Gastroesophageal sphincter (tissue), 4 donors: ENCODE data around the gene THADA. TPM values are rescaled to one million over a fixed set of nuclear protein-coding genes. Genes with fewer than 3 reads are reported as not detected.

Experiments used
- ATAC-seq: fragments of 150-250 bp; one replicate; pipeline ENCODE4 v1.9.1; 2016; ENCODE audit warnings: mild to moderate bottlenecking, moderate library complexity
- H3K27ac ChIP-seq, 4 donors: fragments of 200-600 bp; sonication (generic) in 3 of 4; 1 replicate in 3 of 4; 2 replicates in 1 of 4; pipeline ENCODE4 v1.5.1; 2016 to 2019
- H3K27me3 ChIP-seq: fragments of 200-600 bp; sonication (generic); one replicate; pipeline ENCODE4 v1.5.1; 2019
- H3K36me3 ChIP-seq, 2 donors: fragments of 200-600 bp; sonication (generic); one replicate each; pipeline ENCODE4 v1.5.1; 2019; ENCODE audit warnings: control low read depth in 1 of 2
- H3K4me1 ChIP-seq, 3 donors: fragments of 200-600 bp; sonication (generic); 1 replicate in 2 of 3; 2 replicates in 1 of 3; pipeline ENCODE4 v1.5.1; 2016 to 2019; ENCODE audit warnings: control low read depth in 2 of 3
- H3K4me3 ChIP-seq, 2 donors: fragments of 200-600 bp; sonication (generic); one replicate each; pipeline ENCODE4 v1.5.1; 2019; ENCODE audit warnings: mild to moderate bottlenecking in 1 of 2, moderate library complexity in 1 of 2
- H3K9me3 ChIP-seq, 3 donors: fragments of 200-600 bp; sonication (generic); one replicate each; pipeline ENCODE4 v1.5.1; 2017 to 2019; ENCODE audit warnings: control low read depth in 2 of 3
- EP300 ChIP-seq: sonication (generic); formaldehyde crosslinking; IDR thresholded peaks from one replicate; pipeline ENCODE4 v1.6.1; 2017; ENCODE audit warnings: antibody characterized with exemption, mild to moderate bottlenecking
- POLR2A ChIP-seq, 2 donors: fragments of 450-650 bp; IDR thresholded peaks; one replicate each; pipeline ENCODE4 v1.6.1; 2017; ENCODE audit warnings: antibody characterized with exemption in 2 of 2, mild to moderate bottlenecking in 2 of 2, moderate library complexity in 1 of 2
- POLR2AphosphoS5 ChIP-seq: sonication (generic); formaldehyde crosslinking; IDR thresholded peaks from one replicate; pipeline ENCODE4 v1.6.1; 2017; ENCODE audit warnings: antibody characterized with exemption
- WGBS, 2 donors: methylation state at CpG; one replicate each; pipeline ENCODE4 v1.1.5; 2018; ENCODE audit warnings: low coverage in 1 of 2; 5-methylcytosine and 5-hydroxymethylcytosine counted together
- total RNA-seq, 4 donors: library from RNA; depleted of rRNA; stranded (reverse); fragments of >200 nt; gene quantifications; one replicate each; pipeline ENCODE4 v1.1.0, GENCODE V29; 2016
- TF ChIP-seq, protein P1 (sequence below), 4 experiments: fragments of 200-600 bp in 2 of 4; fragments of 450-650 bp in 2 of 4; sonication (generic) in 1 of 4; IDR thresholded peaks; one replicate each; pipeline ENCODE4 v1.5.1; 2017 to 2019; ENCODE audit warnings: antibody characterized with exemption in 4 of 4, mild to moderate bottlenecking in 2 of 4, moderate library complexity in 2 of 4

THADA gene
- total RNA-seq, 4 donors from 2014 or later: 19.7 to 34.4 (median 22.3) TPM

DNA sequence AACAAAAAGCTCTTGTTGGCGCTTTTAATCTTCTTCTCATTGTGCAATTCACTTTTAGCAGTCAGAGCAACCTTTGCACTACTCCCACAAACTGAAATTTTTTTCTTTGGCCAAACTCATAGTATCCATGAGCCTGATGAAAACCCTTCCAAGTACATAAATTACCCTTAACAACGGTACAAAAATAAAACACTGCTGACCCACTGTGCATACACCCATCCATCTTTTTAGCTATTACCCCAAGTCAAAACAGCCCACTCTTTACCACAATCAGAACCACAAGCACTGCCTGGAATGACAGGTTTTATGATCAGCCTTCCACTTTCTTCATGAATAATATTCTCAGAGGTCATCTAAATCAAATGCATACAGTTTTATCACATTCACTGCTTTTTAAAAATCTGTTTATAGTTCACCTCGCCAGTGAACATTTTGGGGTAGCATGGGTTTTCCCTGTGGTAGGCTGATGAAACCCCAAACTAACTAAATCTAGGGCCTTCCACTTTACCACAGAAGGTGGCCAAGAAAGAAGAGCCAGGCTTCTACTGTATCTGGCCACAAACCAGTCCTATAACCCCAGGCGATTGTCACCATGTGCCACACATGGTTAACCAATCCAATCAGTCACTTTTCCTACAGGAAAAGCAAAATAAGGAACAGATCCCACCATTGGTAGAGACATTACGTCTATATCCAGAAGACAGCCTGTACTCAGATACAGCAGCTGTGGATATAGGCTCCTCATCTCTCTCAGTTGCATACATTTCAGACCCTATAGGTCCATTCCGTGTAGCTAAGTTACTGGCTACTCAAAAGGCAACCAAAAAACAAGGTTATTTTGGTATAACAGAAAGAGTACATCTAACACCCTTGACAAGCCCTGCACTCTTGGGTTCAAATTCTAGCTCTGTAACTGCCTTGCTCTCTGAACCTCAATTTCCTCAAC lies 171.3 kb downstream of the THADA start:
- no peak for TF ChIP-seq POLR2AphosphoS5
- TF ChIP-seq POLR2A (IDR thresholded peaks at IDR 0.05): no peak
- TF ChIP-seq, protein P1, sequence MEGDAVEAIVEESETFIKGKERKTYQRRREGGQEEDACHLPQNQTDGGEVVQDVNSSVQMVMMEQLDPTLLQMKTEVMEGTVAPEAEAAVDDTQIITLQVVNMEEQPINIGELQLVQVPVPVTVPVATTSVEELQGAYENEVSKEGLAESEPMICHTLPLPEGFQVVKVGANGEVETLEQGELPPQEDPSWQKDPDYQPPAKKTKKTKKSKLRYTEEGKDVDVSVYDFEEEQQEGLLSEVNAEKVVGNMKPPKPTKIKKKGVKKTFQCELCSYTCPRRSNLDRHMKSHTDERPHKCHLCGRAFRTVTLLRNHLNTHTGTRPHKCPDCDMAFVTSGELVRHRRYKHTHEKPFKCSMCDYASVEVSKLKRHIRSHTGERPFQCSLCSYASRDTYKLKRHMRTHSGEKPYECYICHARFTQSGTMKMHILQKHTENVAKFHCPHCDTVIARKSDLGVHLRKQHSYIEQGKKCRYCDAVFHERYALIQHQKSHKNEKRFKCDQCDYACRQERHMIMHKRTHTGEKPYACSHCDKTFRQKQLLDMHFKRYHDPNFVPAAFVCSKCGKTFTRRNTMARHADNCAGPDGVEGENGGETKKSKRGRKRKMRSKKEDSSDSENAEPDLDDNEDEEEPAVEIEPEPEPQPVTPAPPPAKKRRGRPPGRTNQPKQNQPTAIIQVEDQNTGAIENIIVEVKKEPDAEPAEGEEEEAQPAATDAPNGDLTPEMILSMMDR (IDR thresholded peaks at IDR 0.05): no peak
- TF ChIP-seq EP300: no peak
- Histone ChIP-seq H3K36me3 (peaks cover 0 to 4% of the 10 kb centered on the region in 2 donors), H3K4me1 (peaks cover 3 to 19% (median 6%) of the 10 kb centered on the region in 3 donors), H3K27me3 (no peaks in the 10 kb centered on the region), H3K4me3 (no peak overlapping the region), H3K9me3 (no peaks in the 10 kb centered on the region), H3K27ac (no peak overlapping the region)
- no peak for ATAC-seq
- 70 to 84% methylated on average over 5 of the region's 6 CpGs for WGBS, 2 donors

DNA sequence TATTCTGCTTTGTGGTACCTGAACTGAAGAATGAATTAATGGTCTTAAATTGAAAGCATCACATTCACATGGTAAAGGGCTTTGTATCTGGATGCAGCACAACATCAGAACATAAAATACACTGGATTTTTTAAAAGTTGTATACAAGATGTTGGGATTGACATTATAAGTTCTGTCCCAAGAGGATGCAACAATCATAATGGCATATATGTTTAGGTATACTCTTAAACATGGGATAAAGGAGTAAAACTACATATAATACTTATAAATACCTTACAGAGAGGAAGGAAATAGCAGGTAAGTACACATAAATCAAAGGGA lies 171.9 kb downstream of the THADA start:
- Histone ChIP-seq H3K4me1 (peaks cover 3 to 19% (median 6%) of the 10 kb centered on the region in 3 donors), H3K36me3 (peaks cover 0 to under 1% of the 10 kb centered on the region in 2 donors), H3K4me3 (no peak overlapping the region), H3K9me3 (no peaks in the 10 kb centered on the region), H3K27ac (no peak overlapping the region), H3K27me3 (no peaks in the 10 kb centered on the region)
- TF ChIP-seq EP300: no peak
- no peak for TF ChIP-seq POLR2A (IDR thresholded peaks at IDR 0.05)
- TF ChIP-seq, protein P1 (IDR thresholded peaks at IDR 0.05): no peak
- no peak for ATAC-seq

DNA sequence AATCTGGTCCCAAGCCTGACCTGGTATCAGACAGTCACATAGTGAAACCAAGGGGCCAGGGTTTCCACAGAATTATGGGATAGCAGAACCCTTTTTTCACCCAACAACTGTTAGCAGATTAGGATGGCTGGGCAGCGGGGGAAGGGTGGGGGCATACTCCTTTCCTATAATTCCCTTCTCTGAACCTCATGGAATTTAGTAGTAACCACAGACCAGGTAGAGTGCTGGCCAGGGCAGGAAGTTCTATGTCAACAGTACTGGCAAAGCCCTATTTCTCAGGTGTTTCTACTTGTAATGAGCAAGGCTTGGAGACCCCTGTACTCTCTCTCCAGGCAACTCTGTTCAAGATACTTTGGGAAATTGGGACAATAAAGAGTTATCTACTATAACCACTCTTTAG lies 174.6 kb downstream of the THADA start:
- H3K27me3 ChIP-seq: no peaks in the 10 kb centered on the region
- no peaks in the 10 kb centered on the region for H3K36me3 ChIP-seq
- H3K27ac ChIP-seq: no peak overlapping the region
- no peak for TF ChIP-seq POLR2A (IDR thresholded peaks at IDR 0.05)
- TF ChIP-seq POLR2AphosphoS5: no peak
- TF ChIP-seq, protein P1 (IDR thresholded peaks at IDR 0.05): no peak
- TF ChIP-seq EP300: no peak
- no peak overlapping the region for H3K4me3 ChIP-seq
- 100% methylated on average over 1 of the region's 1 CpG for WGBS, 2 donors
- H3K4me1 ChIP-seq: peaks cover 3 to 25% (median 11%) of the 10 kb centered on the region in 3 donors
- H3K9me3 ChIP-seq: no peaks in the 10 kb centered on the region
- no peak for ATAC-seq

DNA sequence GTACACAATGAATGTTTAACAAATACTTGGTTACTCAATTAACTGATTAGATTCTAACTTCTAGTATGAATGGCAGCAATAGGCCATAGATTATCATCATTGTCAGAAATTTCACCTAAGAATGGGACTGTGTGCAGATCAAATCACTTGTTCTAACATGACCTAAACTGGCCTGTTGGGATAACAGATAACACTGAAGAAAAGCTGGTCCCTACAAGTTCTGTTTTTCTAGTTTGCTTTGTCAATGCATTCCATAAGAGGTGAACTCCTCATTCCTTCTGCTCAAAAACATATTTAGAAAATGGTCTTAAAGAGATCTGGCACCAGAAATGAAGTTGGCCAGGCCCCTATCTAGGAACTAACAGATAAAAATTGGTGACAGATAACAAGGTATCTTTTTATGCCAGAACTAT lies 175.4 kb downstream of the THADA start:
- peaks cover 0 to 25% (median 14%) of the 10 kb centered on the region in 3 donors for H3K4me1 ChIP-seq
- no peak overlapping the region for H3K4me3 ChIP-seq
- H3K27me3 ChIP-seq: no peaks in the 10 kb centered on the region
- H3K27ac ChIP-seq: no peak overlapping the region
- ATAC-seq: no peak
- H3K36me3 ChIP-seq: no peaks in the 10 kb centered on the region
- H3K9me3 ChIP-seq: no peaks in the 10 kb centered on the region
- TF ChIP-seq POLR2AphosphoS5: no peak
- no peak for TF ChIP-seq EP300
- TF ChIP-seq POLR2A (IDR thresholded peaks at IDR 0.05): no peak
- TF ChIP-seq, protein P1 (IDR thresholded peaks at IDR 0.05): no peak

DNA sequence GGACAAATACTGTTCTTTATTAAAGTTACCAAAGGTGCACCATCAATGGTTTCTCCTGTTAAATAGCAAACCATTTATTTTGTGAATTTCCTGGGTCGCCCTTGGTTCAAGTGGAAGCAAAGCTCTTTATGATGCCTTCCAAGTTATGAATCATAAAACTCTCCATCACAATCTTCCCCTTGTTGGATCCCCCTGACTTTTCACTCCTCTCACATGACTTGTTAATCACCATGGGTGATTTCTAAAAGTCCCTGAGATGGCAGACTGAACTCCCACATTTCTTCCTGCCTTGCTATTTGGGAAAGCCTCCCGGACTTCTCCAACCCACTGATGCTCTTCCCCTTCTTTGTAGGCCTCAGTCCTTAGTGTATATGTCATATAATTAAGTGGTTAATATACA lies 176.0 kb downstream of the THADA start:
- H3K9me3 ChIP-seq: no peaks in the 10 kb centered on the region
- no peak for TF ChIP-seq POLR2AphosphoS5
- TF ChIP-seq, protein P1 (IDR thresholded peaks at IDR 0.05): no peak
- TF ChIP-seq EP300: no peak
- no peak for TF ChIP-seq POLR2A (IDR thresholded peaks at IDR 0.05)
- no peak overlapping the region for H3K27ac ChIP-seq
- H3K36me3 ChIP-seq: no peaks in the 10 kb centered on the region
- WGBS, 2 donors: 83 to 85% methylated on average over 2 of the region's 2 CpGs
- no peak for ATAC-seq
- no peaks in the 10 kb centered on the region for H3K27me3 ChIP-seq
- no peak overlapping the region for H3K4me3 ChIP-seq
- H3K4me1 ChIP-seq: peaks cover 0 to 29% (median 18%) of the 10 kb centered on the region in 3 donors
